Measurements from ENCODE around the gene LACTBL1. TPM values are rescaled to one million over a fixed set of nuclear protein-coding genes. Genes with fewer than 3 reads are reported as not detected.

The LACTBL1 gene
- total and polyA plus RNA-seq, 9 donors, result not detected

- Histone ChIP-seq H3K4me3 (no peak overlapping the region), H3K27me3 (no peaks in the 10 kb centered on the region), H3K36me3 (no peaks in the 10 kb centered on the region), H3K4me1 (ENCODE audit: insufficient read depth) (peaks cover 3% of the 10 kb centered on the region), H3K27ac (no peak overlapping the region), H3K9me3 (no peaks in the 10 kb centered on the region)
- intact Hi-C loops (cut with DNase I), result no loop called here
- no peak for DNase-seq
- 19 to 29% (median 23%) methylated on average over 31 to 38 of the region's 38 CpGs for WGBS, 3 donors
- TF ChIP-seq CTCF (IDR thresholded peaks at IDR 0.05) (no peak), POLR2A (IDR thresholded peaks at IDR 0.05) (no peak), EP300 (IDR thresholded peaks at IDR 0.05) (no peak)
Measured at GRCh38 chr1:22953740-22954141, 18.9 kb downstream of the LACTBL1 start.

GRCh38 chr1:22953057-22953739 is 19.5 kb downstream of the LACTBL1 start:
- Histone ChIP-seq H3K36me3 (no peaks in the 10 kb centered on the region), H3K27ac (no peak overlapping the region), H3K27me3 (no peaks in the 10 kb centered on the region), H3K4me3 (no peak overlapping the region), H3K9me3 (no peaks in the 10 kb centered on the region), H3K4me1 (ENCODE audit: insufficient read depth) (peaks cover 3% of the 10 kb centered on the region)
- intact Hi-C loops (cut with DNase I), result no loop called here
- TF ChIP-seq EP300 (IDR thresholded peaks at IDR 0.05), result no peak
- no peak for TF ChIP-seq POLR2A (IDR thresholded peaks at IDR 0.05)
- TF ChIP-seq CTCF (IDR thresholded peaks at IDR 0.05), result no peak
- 4 to 7% (median 7%) methylated on average over 62 to 92 of the region's 92 CpGs for WGBS, 3 donors
- DNase-seq, result no peak

- H3K9me3 ChIP-seq, result no peaks in the 10 kb centered on the region
- H3K4me1 ChIP-seq (ENCODE audit: insufficient read depth), result peaks cover 3% of the 10 kb centered on the region
- no peaks in the 10 kb centered on the region for H3K27me3 ChIP-seq
- H3K4me3 ChIP-seq, result no peak overlapping the region
- H3K27ac ChIP-seq, result no peak overlapping the region
- TF ChIP-seq EP300 (IDR thresholded peaks at IDR 0.05), result no peak
- no peak for TF ChIP-seq CTCF (IDR thresholded peaks at IDR 0.05)
- TF ChIP-seq POLR2A (IDR thresholded peaks at IDR 0.05), result no peak
- no peak for DNase-seq
- intact Hi-C loops (cut with DNase I), result no loop called here
- no peaks in the 10 kb centered on the region for H3K36me3 ChIP-seq
- WGBS, 3 donors, result 76 to 86% (median 77%) methylated on average over 5 of the region's 5 CpGs
Measured at GRCh38 chr1:22952694-22953056, 20.0 kb downstream of the LACTBL1 start.

- H3K4me1 ChIP-seq (ENCODE audit: insufficient read depth), result peaks cover 3% of the 10 kb centered on the region
- intact Hi-C loops (cut with DNase I), result no loop called here
- H3K4me3 ChIP-seq, result no peak overlapping the region
- H3K36me3 ChIP-seq, result no peaks in the 10 kb centered on the region
- TF ChIP-seq POLR2A (IDR thresholded peaks at IDR 0.05) (no peak), CTCF (IDR thresholded peaks at IDR 0.05) (no peak), EP300 (IDR thresholded peaks at IDR 0.05) (no peak)
- H3K27ac ChIP-seq, result no peak overlapping the region
- no peaks in the 10 kb centered on the region for H3K9me3 ChIP-seq
- DNase-seq, result no peak
- WGBS, 3 donors, result 66 to 73% (median 68%) methylated on average over 3 of the region's 3 CpGs
- no peaks in the 10 kb centered on the region for H3K27me3 ChIP-seq
Measured at GRCh38 chr1:22951796-22952195, 20.9 kb downstream of the LACTBL1 start.

All from ovary (tissue), 9 donors.